MM.1S (cell line): ENCODE measurements around the gene ZNF408.

ENCODE experiments used
- DNase-seq: peaks from one replicate; pipeline ENCODE4 v3.0.0-alpha.2; 2015
- H2AFZ ChIP-seq: fragments of 300-600 bp; sonication (generic); 2 replicates; pipeline ENCODE4 v1.6.0; 2016; ENCODE audit warnings: antibody characterized with exemption, low read length
- H3F3A ChIP-seq: fragments of 300-600 bp; sonication (generic); 2 replicates; pipeline ENCODE4 v1.6.1; 2016; ENCODE audit warnings: mild to moderate bottlenecking, antibody characterized with exemption, low read length, moderate library complexity, mixed read lengths; ENCODE audit not compliant: insufficient read depth
- H3K27ac ChIP-seq: fragments of 300-600 bp; sonication (generic); 2 replicates; pipeline ENCODE4 v1.5.1; 2016; ENCODE audit warnings: mild to moderate bottlenecking, low read length
- H3K27me3 ChIP-seq: fragments of 300-600 bp; sonication (generic); replicated peaks from 2 replicates; pipeline ENCODE4 v1.6.0; 2016; ENCODE audit warnings: low read length; ENCODE audit not compliant: insufficient read depth
- H3K36me3 ChIP-seq: fragments of 300-600 bp; sonication (generic); replicated peaks from 2 replicates; pipeline ENCODE4 v1.6.1; 2016; ENCODE audit warnings: mild to moderate bottlenecking, low read length, mixed read lengths; ENCODE audit not compliant: insufficient read depth
- H3K4me1 ChIP-seq: fragments of 300-600 bp; sonication (generic); 2 replicates; pipeline ENCODE4 v1.6.1; 2016; ENCODE audit warnings: low read length, mixed read lengths
- H3K4me2 ChIP-seq: fragments of 300-600 bp; sonication (generic); 2 replicates; pipeline ENCODE4 v1.6.0; 2016; ENCODE audit warnings: low read depth, low read length
- H3K4me3 ChIP-seq: fragments of 300-600 bp; sonication (generic); 2 replicates; pipeline ENCODE4 v1.5.1; 2016; ENCODE audit warnings: low read length, mixed read lengths
- H3K79me2 ChIP-seq: fragments of 300-600 bp; sonication (generic); 2 replicates; pipeline ENCODE4 v1.6.1; 2016; ENCODE audit warnings: mixed run types, low read length, mixed read lengths
- H3K9ac ChIP-seq: fragments of 300-600 bp; sonication (generic); 2 replicates; pipeline ENCODE4 v1.6.1; 2016; ENCODE audit warnings: low read length, mixed read lengths
- H3K9me2 ChIP-seq: fragments of 300-600 bp; sonication (generic); replicated peaks from 2 replicates; pipeline ENCODE4 v1.6.1; 2016; ENCODE audit warnings: mild to moderate bottlenecking, low read length, mixed read lengths; ENCODE audit not compliant: insufficient read depth
- H3K9me3 ChIP-seq: fragments of 300-600 bp; sonication (generic); replicated peaks from 2 replicates; pipeline ENCODE4 v1.6.1; 2016; ENCODE audit warnings: mild to moderate bottlenecking, low read length, mixed read lengths; ENCODE audit not compliant: insufficient read depth
- H4K20me1 ChIP-seq: fragments of 300-600 bp; sonication (generic); 2 replicates; pipeline ENCODE4 v1.6.1; 2016; ENCODE audit warnings: mild to moderate bottlenecking, low read length, moderate library complexity, mixed read lengths; ENCODE audit not compliant: insufficient read depth
- EZH2 ChIP-seq: fragments of 300-600 bp; sonication (generic); optimal IDR thresholded peaks from 2 replicates; pipeline ENCODE3; 2017; ENCODE audit warnings: low read depth, mild to moderate bottlenecking, antibody characterized with exemption, low read length, mixed read lengths
- EZH2phosphoT487 ChIP-seq: fragments of 300-600 bp; sonication (generic); IDR thresholded peaks from 2 replicates; pipeline ENCODE4 v1.6.1; 2018; ENCODE audit warnings: antibody characterized with exemption, low read length
- TF ChIP-seq, protein P1 (sequence below): fragments of 300-600 bp; sonication (generic); IDR thresholded peaks from 2 replicates; pipeline ENCODE4 v1.5.1; 2016; ENCODE audit warnings: antibody characterized with exemption, low read length, mixed read lengths

Gene ZNF408

DNA sequence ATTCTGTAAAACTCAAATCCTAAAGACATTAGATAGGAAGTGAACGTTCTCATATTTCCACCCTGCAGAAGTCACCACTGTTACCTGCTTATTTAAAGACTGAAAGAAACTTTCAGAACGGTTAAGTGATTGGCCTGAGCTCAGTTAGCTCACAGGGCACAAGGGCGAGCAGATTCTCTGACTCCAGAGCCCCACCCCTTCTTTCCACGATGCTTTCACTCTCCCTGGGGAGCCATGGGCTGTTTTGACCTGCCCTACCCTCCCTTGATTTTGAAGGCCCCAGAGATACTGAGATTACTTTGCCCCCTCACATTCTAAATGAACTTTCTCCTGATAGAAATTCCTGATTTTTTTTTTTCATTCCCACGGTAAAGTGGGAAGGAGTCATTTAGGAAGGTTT lies 34.3 kb upstream of the ZNF408 start:
- TF ChIP-seq, protein P1, sequence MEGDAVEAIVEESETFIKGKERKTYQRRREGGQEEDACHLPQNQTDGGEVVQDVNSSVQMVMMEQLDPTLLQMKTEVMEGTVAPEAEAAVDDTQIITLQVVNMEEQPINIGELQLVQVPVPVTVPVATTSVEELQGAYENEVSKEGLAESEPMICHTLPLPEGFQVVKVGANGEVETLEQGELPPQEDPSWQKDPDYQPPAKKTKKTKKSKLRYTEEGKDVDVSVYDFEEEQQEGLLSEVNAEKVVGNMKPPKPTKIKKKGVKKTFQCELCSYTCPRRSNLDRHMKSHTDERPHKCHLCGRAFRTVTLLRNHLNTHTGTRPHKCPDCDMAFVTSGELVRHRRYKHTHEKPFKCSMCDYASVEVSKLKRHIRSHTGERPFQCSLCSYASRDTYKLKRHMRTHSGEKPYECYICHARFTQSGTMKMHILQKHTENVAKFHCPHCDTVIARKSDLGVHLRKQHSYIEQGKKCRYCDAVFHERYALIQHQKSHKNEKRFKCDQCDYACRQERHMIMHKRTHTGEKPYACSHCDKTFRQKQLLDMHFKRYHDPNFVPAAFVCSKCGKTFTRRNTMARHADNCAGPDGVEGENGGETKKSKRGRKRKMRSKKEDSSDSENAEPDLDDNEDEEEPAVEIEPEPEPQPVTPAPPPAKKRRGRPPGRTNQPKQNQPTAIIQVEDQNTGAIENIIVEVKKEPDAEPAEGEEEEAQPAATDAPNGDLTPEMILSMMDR: no peak
- TF ChIP-seq EZH2 (no peak), EZH2phosphoT487 (no peak)
- no peaks in the 10 kb centered on the region for H4K20me1 ChIP-seq
- H3K4me2 ChIP-seq: peak overlapping the region; percentile 76
- H3K36me3 ChIP-seq: peaks cover 11% of the 10 kb centered on the region; the same call in 1 of the 2 replicates
- H3F3A ChIP-seq: peaks cover 45% of the 10 kb centered on the region
- no peaks in the 10 kb centered on the region for H3K9me3 ChIP-seq
- H3K79me2 ChIP-seq: peaks cover 12% of the 10 kb centered on the region
- H2AFZ ChIP-seq: no peak overlapping the region; the same call in 1 of the 2 replicates
- peak overlapping the region; percentile 92; the same call in 1 of the 2 replicates for H3K27ac ChIP-seq
- DNase-seq: peak; percentile 55
- peaks cover 55% of the 10 kb centered on the region for H3K4me1 ChIP-seq
- H3K9me2 ChIP-seq: no peaks in the 10 kb centered on the region
- H3K27me3 ChIP-seq: no peaks in the 10 kb centered on the region
- H3K4me3 ChIP-seq: no peak overlapping the region
- H3K9ac ChIP-seq: peak overlapping the region; percentile 44; the same call in 1 of the 2 replicates

DNA sequence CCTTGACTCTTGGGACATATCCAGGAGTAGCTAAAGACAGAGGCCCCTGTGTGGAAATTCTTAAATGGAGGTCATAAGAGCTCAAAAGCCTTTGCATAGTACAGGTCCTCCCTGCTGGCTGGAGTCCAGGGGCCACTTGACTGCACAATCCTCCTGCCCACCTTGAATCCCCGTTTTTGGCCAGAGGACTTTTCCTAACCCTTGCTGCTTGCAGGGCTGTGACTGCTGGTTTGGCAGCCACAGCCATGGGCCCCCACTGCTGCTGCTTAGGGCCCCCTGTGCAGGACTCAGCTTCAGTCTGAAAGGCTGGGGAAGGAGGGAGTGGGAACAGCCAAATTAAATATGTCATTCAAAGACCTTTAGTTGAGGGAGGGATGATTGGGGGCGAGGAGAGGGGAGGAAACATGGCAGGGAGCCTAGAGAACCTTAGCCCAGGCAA lies 33.8 kb upstream of the ZNF408 start:
- DNase-seq: no peak
- H3K9me2 ChIP-seq: no peaks in the 10 kb centered on the region
- no peaks in the 10 kb centered on the region for H3K27me3 ChIP-seq
- peak overlapping the region; percentile 44; the same call in 1 of the 2 replicates for H3K9ac ChIP-seq
- H3F3A ChIP-seq: peaks cover 48% of the 10 kb centered on the region
- H4K20me1 ChIP-seq: no peaks in the 10 kb centered on the region
- no peak for TF ChIP-seq EZH2
- TF ChIP-seq EZH2phosphoT487: no peak
- TF ChIP-seq, protein P1: no peak
- H3K4me2 ChIP-seq: peak overlapping the region; percentile 76
- H3K79me2 ChIP-seq: peaks cover 12% of the 10 kb centered on the region
- H2AFZ ChIP-seq: peak overlapping the region; percentile 9; the same call in 1 of the 2 replicates
- H3K36me3 ChIP-seq: peaks cover 7% of the 10 kb centered on the region; the same call in 1 of the 2 replicates
- peak overlapping the region; percentile 23 for H3K4me3 ChIP-seq
- peaks cover 60% of the 10 kb centered on the region for H3K4me1 ChIP-seq
- peak overlapping the region; percentile 92 for H3K27ac ChIP-seq
- no peaks in the 10 kb centered on the region for H3K9me3 ChIP-seq

DNA sequence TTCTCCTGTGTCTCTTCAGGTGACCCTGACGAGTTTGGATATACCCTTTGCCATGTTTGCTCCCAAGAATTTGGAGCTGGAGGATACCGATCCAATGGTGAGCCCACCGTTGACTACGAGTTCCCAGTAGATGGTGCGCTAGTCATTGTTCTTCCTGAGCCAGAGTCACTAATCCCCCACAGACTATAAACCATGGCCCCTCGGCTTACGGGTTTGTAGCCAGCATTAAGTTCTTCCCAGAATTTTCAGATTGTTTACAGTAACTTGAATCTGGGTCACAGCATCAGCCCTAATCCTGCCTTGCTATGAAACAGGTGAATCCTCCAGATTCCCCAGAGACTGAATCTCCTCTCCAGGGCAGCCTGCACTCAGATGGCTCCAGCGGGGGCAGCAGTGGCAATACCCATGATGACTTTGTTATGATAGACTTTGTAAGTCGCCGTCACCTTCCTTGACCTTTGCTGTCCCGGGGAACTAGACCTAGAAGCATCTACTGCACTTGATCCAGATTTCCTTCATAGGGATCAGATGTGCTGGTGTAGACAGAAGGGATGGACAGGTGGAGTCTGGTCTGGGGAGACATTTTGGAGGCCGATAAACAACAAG lies 32.2 kb upstream of the ZNF408 start:
- Histone ChIP-seq H3K4me3 (peak overlapping the region; percentile 23; the same call in 1 of the 2 replicates), H3K27ac (peak overlapping the region; percentile 92), H3K27me3 (no peaks in the 10 kb centered on the region), H3K36me3 (peaks cover 7% of the 10 kb centered on the region; the same call in 1 of the 2 replicates), H3K79me2 (peaks cover 12% of the 10 kb centered on the region), H3K4me2 (peak overlapping the region; percentile 76), H3K4me1 (peaks cover 61% of the 10 kb centered on the region), H3K9me2 (no peaks in the 10 kb centered on the region), H2AFZ (no peak overlapping the region), H3F3A (peaks cover 48% of the 10 kb centered on the region), H3K9me3 (no peaks in the 10 kb centered on the region), H3K9ac (peak overlapping the region; percentile 44; the same call in 1 of the 2 replicates), H4K20me1 (no peaks in the 10 kb centered on the region)
- TF ChIP-seq, protein P1: no peak
- no peak for TF ChIP-seq EZH2
- no peak for DNase-seq
